ENCODE results near the gene VAC14. TPM values are rescaled to one million over a fixed set of nuclear protein-coding genes. Genes with fewer than 3 reads are reported as not detected.
A peak's percentile ranks its signal among the peaks of the same experiment; 100 is the strongest.
"Not testable (repeated sequence)": the region's sequence is repeated elsewhere in the genome, so short reads cannot be mapped to it uniquely, and the experiment has no call there.

Gene VAC14
- total and polyA plus RNA-seq, 9 donors: 19.5 to 28.9 (median 25.2) TPM

DNA sequence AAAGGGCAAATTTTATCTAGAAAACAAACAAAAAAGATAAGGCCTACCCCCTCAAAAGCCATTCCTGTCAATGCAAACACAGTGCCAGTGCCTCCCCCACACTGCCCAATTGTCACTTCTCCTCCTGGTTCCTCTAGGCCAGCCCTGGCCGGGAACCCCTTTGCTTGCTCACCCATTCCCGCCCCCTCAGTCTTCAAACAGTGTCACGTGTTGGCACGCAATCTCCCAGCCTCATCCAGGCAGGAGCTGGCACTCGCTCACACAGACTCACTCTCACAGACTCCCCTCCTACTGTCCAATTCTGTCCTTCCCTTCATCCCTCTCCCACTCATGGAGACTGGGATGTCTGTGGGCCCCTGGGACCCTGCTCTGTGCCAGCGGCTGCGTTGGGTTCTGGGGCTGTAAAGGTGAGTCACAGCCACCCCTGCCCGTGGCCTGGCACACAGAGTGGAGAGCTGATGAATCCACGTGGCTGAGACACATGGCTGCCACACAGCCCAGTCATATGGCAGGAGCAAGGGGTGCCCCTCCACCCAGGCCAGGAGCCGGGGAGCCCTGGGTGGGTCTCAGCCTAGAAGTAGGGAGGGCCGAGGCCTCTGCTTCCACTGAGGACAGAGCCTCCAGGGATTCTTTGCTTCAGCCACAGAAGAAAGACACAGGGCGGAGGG is 54.8 kb downstream of the VAC14 start:
- Histone ChIP-seq H3K4me1 (ENCODE audit: control insufficient read depth, insufficient read depth, low read length) (peaks cover 53% of the 10 kb centered on the region), H3K4me3 (ENCODE audit: low read length) (no peak overlapping the region)

DNA sequence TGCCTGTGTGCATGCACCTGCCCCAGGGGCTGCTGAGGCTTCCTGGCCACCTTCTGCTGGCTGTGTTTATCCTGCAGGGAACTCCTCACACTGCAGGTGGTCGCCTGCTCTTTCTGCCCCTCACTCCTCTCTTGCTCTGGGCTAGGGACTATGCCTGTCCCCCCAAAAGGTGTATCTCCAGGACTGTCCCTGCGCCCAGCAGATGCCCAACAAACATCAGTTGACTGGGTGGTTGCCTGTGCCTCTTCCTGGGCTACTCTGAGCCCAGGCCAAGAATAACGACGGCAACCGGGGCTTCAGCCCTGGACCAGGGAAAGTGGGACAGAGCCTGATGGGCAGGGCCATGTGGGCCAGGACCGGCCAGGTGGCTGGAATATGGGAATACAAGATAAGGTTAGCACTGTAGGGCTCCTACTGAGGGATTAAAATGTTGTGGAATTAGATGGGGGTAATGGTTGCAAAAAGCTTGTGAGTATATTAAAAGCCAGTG is 55.4 kb downstream of the VAC14 start:
- Histone ChIP-seq H3K9me3 (replicated peaks; ENCODE audit: control insufficient read depth, low read depth, low read length) (no peaks in the 10 kb centered on the region), H3K36me3 (ENCODE audit: control insufficient read depth, insufficient read depth, low read length) (peaks cover 36% of the 10 kb centered on the region), H3K27ac (ENCODE audit: low read length) (no peak overlapping the region), H3K27me3 (ENCODE audit: control insufficient read depth, insufficient read depth, low read length) (no peaks in the 10 kb centered on the region), H3K4me1 (ENCODE audit: control insufficient read depth, insufficient read depth, low read length) (peaks cover 53% of the 10 kb centered on the region), H3K4me3 (ENCODE audit: low read length) (no peak overlapping the region)
- no peak for DNase-seq
- WGBS (ENCODE audit: insufficient coverage): 89% methylated on average over 5 of the region's 6 CpGs

More for the DNA sequence above, 54.8 kb downstream of the VAC14 start:
- peak overlapping the region; percentile 6 for H3K27ac ChIP-seq (ENCODE audit: low read length)
- peak; percentile 69 for DNase-seq
- H3K36me3 ChIP-seq (ENCODE audit: control insufficient read depth, insufficient read depth, low read length): peaks cover 32% of the 10 kb centered on the region
- WGBS (ENCODE audit: insufficient coverage): 66% methylated on average over 10 of the region's 12 CpGs
- no peaks in the 10 kb centered on the region for H3K27me3 ChIP-seq (ENCODE audit: control insufficient read depth, insufficient read depth, low read length)
- no peaks in the 10 kb centered on the region for H3K9me3 ChIP-seq (replicated peaks; ENCODE audit: control insufficient read depth, low read depth, low read length)

DNA sequence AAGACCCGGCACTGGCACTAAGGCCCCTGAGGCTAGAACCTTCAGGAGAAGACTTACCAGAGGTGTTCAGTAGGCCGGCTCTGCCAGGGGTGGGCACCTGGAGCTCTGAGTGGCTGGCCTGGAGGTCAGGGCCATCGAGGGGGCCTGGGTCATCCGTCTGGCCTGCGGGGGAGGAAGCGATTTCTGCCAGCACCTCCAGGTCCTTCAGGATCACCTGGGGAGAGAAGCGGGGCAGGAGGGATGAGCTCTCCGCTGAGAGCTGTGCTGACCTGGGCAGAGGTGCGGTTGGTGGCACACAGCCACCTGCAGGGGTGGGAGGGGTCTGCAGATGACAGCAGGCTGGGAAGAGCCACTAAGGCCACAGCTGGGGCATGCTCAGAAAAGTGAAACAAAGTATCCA is 56.6 kb downstream of the VAC14 start:
- H3K27ac ChIP-seq (ENCODE audit: low read length): no peak overlapping the region
- H3K9me3 ChIP-seq (replicated peaks; ENCODE audit: control insufficient read depth, low read depth, low read length): no peaks in the 10 kb centered on the region
- H3K27me3 ChIP-seq (ENCODE audit: control insufficient read depth, insufficient read depth, low read length): no peaks in the 10 kb centered on the region
- no peak overlapping the region for H3K4me3 ChIP-seq (ENCODE audit: low read length)
- WGBS (ENCODE audit: insufficient coverage): 93% methylated on average over 9 of the region's 9 CpGs
- peaks cover 35% of the 10 kb centered on the region for H3K36me3 ChIP-seq (ENCODE audit: control insufficient read depth, insufficient read depth, low read length)
- no peak for DNase-seq
- H3K4me1 ChIP-seq (ENCODE audit: control insufficient read depth, insufficient read depth, low read length): peaks cover 45% of the 10 kb centered on the region

DNA sequence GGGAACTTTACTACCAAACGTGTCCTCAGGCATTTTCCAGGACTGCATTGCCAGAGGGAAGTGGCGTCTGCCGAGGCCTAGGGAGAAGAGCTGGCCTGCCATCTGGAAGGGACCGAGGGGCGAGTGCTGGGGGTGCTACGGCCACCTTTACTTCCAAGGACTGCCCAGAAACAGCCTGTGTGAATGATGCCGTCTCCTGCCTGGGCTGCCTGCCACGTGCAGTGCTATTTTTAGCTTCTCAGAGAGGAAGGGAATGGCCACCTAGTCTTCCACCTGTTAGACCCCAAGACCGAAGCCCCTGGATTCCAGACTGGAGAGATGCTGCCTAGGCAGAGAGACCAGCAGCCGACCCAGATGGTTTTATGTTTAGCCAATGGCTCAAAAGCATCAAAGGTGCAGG is 57.2 kb downstream of the VAC14 start:
- Histone ChIP-seq H3K4me3 (ENCODE audit: low read length) (no peak overlapping the region), H3K36me3 (ENCODE audit: control insufficient read depth, insufficient read depth, low read length) (peaks cover 35% of the 10 kb centered on the region), H3K27ac (ENCODE audit: low read length) (no peak overlapping the region), H3K4me1 (ENCODE audit: control insufficient read depth, insufficient read depth, low read length) (peaks cover 49% of the 10 kb centered on the region), H3K27me3 (ENCODE audit: control insufficient read depth, insufficient read depth, low read length) (no peaks in the 10 kb centered on the region), H3K9me3 (replicated peaks; ENCODE audit: control insufficient read depth, low read depth, low read length) (no peaks in the 10 kb centered on the region)
- no peak for DNase-seq
- WGBS (ENCODE audit: insufficient coverage): 70% methylated on average over 8 of the region's 10 CpGs

DNA sequence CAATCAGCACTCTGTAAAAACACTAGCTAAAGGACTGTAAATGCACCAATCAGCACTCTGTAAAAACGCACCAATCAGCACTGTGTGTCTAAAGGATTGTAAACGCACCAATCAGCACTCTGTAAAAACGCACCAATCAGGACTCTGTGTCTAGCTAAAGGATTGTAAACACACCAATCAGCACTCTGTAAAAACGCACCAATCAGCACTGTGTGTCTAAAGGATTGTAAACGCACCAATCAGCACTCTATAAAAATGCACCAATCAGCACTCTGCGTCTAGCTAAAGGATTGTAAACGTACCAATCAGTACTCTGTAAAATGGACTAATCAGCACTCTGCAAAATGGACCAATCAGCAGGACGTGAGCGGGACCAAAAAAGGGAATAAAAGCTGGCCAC is 58.0 kb downstream of the VAC14 start:
- peaks cover 55% of the 10 kb centered on the region for H3K4me1 ChIP-seq (ENCODE audit: control insufficient read depth, insufficient read depth, low read length)
- peaks cover 35% of the 10 kb centered on the region for H3K36me3 ChIP-seq (ENCODE audit: control insufficient read depth, insufficient read depth, low read length)
- DNase-seq; H3K4me3 ChIP-seq (ENCODE audit: low read length); H3K9me3 ChIP-seq (replicated peaks; ENCODE audit: control insufficient read depth, low read depth, low read length); H3K27ac ChIP-seq (ENCODE audit: low read length); H3K27me3 ChIP-seq (ENCODE audit: control insufficient read depth, insufficient read depth, low read length): not testable (repeated sequence)
- WGBS (ENCODE audit: insufficient coverage): 96% methylated on average over 8 of the region's 9 CpGs

DNA sequence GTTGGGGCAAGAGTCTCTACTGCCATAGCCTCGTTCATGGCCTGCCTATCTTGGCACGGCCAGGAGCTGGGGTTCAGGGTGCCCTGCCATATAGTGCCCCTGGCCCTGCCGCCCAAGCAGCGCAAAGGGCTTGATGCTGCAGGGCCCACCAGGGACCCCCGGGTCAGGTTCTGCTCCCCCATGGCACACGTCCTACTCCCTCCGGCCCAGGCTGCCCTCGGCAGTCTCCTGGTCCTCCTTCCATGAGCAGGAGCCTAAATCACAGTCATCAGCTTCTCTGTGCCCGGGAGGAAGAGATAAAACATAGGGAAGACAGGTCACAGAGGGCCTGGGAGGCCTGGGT is 59.2 kb downstream of the VAC14 start:
- H3K36me3 ChIP-seq (ENCODE audit: control insufficient read depth, insufficient read depth, low read length): peaks cover 35% of the 10 kb centered on the region
- no peak overlapping the region for H3K27ac ChIP-seq (ENCODE audit: low read length)
- WGBS (ENCODE audit: insufficient coverage): 79% methylated on average over 7 of the region's 9 CpGs
- H3K4me3 ChIP-seq (ENCODE audit: low read length): no peak overlapping the region
- DNase-seq: no peak
- H3K27me3 ChIP-seq (ENCODE audit: control insufficient read depth, insufficient read depth, low read length): no peaks in the 10 kb centered on the region
- H3K4me1 ChIP-seq (ENCODE audit: control insufficient read depth, insufficient read depth, low read length): peaks cover 66% of the 10 kb centered on the region
- H3K9me3 ChIP-seq (replicated peaks; ENCODE audit: control insufficient read depth, low read depth, low read length): no peaks in the 10 kb centered on the region

DNA sequence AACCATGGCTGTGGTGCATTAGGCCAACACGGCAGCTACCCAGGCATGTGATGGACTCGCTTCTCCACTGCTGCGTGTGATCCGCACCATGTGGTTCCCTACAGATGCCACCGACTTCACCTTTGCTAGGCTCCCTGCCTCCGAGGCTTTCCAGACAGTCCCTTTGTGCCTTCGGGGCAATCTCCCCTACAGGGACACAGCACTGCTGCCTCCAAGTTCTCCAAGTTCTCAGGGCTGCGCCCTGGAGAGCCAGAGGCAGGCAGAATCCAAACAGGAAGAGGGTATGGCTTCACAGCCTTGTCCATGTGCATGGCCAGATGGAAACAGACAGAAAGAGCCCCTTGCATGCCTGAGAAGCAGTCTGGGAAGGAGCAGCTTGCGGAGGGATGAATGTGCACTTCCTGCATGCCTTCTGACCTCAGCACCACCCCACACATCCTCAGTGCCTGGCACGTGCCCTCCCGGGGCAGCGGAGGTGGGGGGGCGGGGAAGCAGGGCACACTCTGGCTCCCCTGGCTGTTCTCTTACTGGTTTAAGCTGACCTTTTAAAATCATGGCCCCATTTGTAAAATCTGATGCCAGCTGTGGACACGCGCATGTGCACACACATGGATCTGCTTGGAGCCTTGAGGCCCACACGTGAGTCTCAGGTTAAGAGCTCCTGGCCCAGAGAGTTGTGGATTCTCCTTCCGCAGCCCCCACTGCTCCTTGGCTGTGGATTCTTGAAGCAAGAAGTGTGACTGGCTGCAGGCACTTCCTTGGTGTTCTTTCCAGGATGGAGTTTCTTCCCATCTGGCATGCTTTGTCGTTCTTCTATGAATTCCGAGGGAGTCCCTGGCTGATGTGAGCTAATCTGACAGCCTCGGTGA is 59.8 kb downstream of the VAC14 start:
- WGBS (ENCODE audit: insufficient coverage): 67% methylated on average over 19 of the region's 20 CpGs
- Histone ChIP-seq H3K4me3 (ENCODE audit: low read length) (no peak overlapping the region), H3K27ac (ENCODE audit: low read length) (no peak overlapping the region), H3K27me3 (ENCODE audit: control insufficient read depth, insufficient read depth, low read length) (no peaks in the 10 kb centered on the region), H3K36me3 (ENCODE audit: control insufficient read depth, insufficient read depth, low read length) (peaks cover 35% of the 10 kb centered on the region), H3K4me1 (ENCODE audit: control insufficient read depth, insufficient read depth, low read length) (peaks cover 66% of the 10 kb centered on the region), H3K9me3 (replicated peaks; ENCODE audit: control insufficient read depth, low read depth, low read length) (no peaks in the 10 kb centered on the region)
- peak; percentile 63 for DNase-seq

DNA sequence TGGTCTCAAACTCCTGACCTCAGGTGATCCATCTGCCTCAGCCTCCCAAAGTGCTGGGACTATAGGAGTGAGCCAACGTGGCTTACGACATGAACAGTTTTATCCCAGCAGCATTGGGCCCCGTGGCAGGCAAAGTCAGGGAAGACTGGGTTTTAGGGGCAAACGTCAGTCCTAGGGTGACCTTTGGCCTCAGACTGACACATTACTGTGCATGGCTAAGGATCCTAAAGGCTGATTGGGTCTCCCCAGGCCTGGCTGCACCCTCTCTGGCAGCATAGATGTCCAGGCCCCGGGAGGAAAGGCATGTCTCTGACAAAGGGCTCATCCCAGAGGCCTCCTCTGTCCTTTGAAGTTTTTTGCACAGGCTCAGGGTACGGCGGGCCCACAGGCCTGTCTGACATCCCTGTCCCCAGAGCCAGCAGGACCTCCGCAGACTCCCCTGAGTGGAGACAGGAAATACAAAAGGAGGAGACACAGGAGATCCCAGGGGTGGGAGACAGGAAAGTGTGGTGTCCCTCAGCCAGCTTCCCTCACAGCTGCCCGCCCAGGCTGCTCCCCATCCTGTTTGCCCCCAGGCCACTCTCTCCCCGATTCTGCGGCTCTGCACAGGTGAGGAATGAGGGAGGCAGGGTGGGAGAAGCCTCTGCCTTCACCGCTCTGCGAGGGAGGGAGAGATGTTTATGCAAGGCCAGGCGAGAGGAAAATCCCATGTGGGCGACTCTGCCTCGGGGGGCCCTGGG is 60.6 kb downstream of the VAC14 start:
- Histone ChIP-seq H3K27me3 (ENCODE audit: control insufficient read depth, insufficient read depth, low read length) (no peaks in the 10 kb centered on the region), H3K9me3 (replicated peaks; ENCODE audit: control insufficient read depth, low read depth, low read length) (no peaks in the 10 kb centered on the region), H3K4me3 (ENCODE audit: low read length) (no peak overlapping the region), H3K4me1 (ENCODE audit: control insufficient read depth, insufficient read depth, low read length) (peaks cover 68% of the 10 kb centered on the region), H3K27ac (ENCODE audit: low read length) (no peak overlapping the region), H3K36me3 (ENCODE audit: control insufficient read depth, insufficient read depth, low read length) (peaks cover 35% of the 10 kb centered on the region)
- no peak for DNase-seq
- 74% methylated on average over 11 of the region's 16 CpGs for WGBS (ENCODE audit: insufficient coverage)

DNA sequence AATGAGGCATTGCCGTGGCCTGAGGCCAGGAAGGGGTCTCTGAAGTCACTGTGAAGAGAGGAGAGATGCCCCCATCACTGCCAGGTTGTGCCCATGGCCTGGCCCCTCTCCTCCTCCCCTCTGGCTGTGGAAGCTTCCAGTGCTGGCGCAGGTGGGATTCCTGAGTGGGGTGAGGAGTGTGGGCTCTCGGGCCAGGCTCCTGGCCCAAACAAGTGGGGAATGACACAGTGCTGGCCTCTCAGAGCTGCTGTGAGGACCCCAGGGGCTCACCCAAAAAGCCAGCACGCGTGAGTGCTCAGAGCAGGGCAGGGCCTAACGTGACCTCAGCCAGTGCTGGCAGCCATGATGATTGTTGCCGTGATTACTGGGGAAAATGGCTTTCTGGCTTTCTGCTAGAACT is 61.6 kb downstream of the VAC14 start:
- peaks cover 33% of the 10 kb centered on the region for H3K36me3 ChIP-seq (ENCODE audit: control insufficient read depth, insufficient read depth, low read length)
- H3K4me1 ChIP-seq (ENCODE audit: control insufficient read depth, insufficient read depth, low read length): peaks cover 76% of the 10 kb centered on the region
- no peak overlapping the region for H3K4me3 ChIP-seq (ENCODE audit: low read length)
- H3K27ac ChIP-seq (ENCODE audit: low read length): no peak overlapping the region
- no peak for DNase-seq
- H3K9me3 ChIP-seq (replicated peaks; ENCODE audit: control insufficient read depth, low read depth, low read length): no peaks in the 10 kb centered on the region
- no peaks in the 10 kb centered on the region for H3K27me3 ChIP-seq (ENCODE audit: control insufficient read depth, insufficient read depth, low read length)
- WGBS (ENCODE audit: insufficient coverage): 78% methylated on average over 5 of the region's 7 CpGs

All from muscle of leg (tissue), 11 donors.